HFFc6 (cell line): ENCODE data around the gene MSANTD1. TPM values are rescaled to one million over a fixed set of nuclear protein-coding genes. Genes with fewer than 3 reads are reported as not detected.

Source experiments
- DNase-seq: peaks from one replicate; pipeline ENCODE4 v3.0.0-alpha.2; 2018
- H3K27ac Mint-ChIP-seq: 2 replicates; pipeline ENCODE4 v1.8.0; 2020; ENCODE audit warnings: mild to moderate bottlenecking, mixed read lengths
- H3K27me3 Mint-ChIP-seq: 2 replicates; pipeline ENCODE4 v1.8.0; 2021; ENCODE audit warnings: mild to moderate bottlenecking, moderate library complexity, mixed read lengths; ENCODE audit not compliant: insufficient read depth
- H3K36me3 Mint-ChIP-seq: 2 replicates; pipeline ENCODE4 v1.8.0; 2021; ENCODE audit warnings: low read depth, mixed read lengths
- H3K4me1 Mint-ChIP-seq: 2 replicates; pipeline ENCODE4 v1.8.0; 2020; ENCODE audit warnings: low read depth, mixed read lengths
- H3K4me3 Mint-ChIP-seq: 2 replicates; pipeline ENCODE4 v1.8.0; 2020; ENCODE audit warnings: mild to moderate bottlenecking, moderate library complexity, mixed read lengths
- H3K9me3 Mint-ChIP-seq: 2 replicates; pipeline ENCODE4 v1.8.0; 2020; ENCODE audit warnings: mild to moderate bottlenecking, mixed read lengths
- total RNA-seq, 6 experiments: library from RNA; stranded (reverse); fragmentation: NEBNext Ultra II Directional; extraction: Animal tissue kit (Norgen Biotek cat#: 25700); gene quantifications; 2 replicates in 1 of 6; 3 replicates in 5 of 6; pipeline ENCODE4 v1.2.3, GENCODE V29; 2021
- TF ChIP-seq, protein P1 (sequence below): fragments of 200-600 bp; sonication (generic); IDR thresholded peaks from 2 replicates; pipeline ENCODE4 v1.5.0; 2021; ENCODE audit warnings: antibody characterized with exemption, mild to moderate bottlenecking

Gene MSANTD1
- total RNA-seq, 6 experiments from 2014 or later: 0.09 to 0.35 (median 0.12) TPM

DNA sequence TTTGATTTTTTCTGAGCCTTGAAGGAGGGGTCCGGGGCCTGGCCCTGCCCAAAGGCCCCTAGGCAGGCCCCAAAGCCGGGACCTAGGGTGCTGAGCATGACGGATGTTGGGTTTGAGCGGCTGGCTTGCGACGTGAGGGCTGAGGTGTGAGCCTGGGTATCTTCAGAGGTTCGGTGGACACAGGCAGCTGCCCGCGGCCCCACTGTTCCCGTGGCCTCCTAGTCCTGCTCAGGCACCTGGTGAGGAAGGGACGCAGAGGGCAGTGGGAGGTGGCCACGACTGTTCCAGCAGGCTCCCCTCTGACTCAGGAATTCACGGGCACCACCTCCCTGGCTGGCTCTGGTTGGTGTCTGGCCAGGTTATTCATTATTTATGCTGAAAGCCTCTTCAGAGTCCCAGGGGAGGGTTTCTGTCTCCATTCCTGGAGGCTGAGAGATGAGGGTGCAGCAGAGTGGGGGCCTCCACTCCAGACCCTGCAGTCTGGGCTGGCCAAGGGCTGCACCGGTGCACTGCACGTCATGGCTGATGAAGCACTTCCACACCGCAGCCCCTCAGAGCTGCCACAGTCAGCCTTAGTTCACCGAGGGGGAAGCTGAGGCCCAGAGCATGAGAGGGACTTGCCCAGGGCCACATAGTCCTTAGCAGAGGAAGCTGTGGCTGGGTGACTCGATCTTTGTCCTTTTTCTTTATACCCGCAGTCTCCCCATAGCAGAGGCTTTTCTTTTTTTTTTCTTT, 2.2 kb downstream of the MSANTD1 start:
- TF ChIP-seq, protein P1, sequence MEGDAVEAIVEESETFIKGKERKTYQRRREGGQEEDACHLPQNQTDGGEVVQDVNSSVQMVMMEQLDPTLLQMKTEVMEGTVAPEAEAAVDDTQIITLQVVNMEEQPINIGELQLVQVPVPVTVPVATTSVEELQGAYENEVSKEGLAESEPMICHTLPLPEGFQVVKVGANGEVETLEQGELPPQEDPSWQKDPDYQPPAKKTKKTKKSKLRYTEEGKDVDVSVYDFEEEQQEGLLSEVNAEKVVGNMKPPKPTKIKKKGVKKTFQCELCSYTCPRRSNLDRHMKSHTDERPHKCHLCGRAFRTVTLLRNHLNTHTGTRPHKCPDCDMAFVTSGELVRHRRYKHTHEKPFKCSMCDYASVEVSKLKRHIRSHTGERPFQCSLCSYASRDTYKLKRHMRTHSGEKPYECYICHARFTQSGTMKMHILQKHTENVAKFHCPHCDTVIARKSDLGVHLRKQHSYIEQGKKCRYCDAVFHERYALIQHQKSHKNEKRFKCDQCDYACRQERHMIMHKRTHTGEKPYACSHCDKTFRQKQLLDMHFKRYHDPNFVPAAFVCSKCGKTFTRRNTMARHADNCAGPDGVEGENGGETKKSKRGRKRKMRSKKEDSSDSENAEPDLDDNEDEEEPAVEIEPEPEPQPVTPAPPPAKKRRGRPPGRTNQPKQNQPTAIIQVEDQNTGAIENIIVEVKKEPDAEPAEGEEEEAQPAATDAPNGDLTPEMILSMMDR: no peak
- DNase-seq: no peak
- H3K27ac Mint-ChIP-seq: no peak overlapping the region

DNA sequence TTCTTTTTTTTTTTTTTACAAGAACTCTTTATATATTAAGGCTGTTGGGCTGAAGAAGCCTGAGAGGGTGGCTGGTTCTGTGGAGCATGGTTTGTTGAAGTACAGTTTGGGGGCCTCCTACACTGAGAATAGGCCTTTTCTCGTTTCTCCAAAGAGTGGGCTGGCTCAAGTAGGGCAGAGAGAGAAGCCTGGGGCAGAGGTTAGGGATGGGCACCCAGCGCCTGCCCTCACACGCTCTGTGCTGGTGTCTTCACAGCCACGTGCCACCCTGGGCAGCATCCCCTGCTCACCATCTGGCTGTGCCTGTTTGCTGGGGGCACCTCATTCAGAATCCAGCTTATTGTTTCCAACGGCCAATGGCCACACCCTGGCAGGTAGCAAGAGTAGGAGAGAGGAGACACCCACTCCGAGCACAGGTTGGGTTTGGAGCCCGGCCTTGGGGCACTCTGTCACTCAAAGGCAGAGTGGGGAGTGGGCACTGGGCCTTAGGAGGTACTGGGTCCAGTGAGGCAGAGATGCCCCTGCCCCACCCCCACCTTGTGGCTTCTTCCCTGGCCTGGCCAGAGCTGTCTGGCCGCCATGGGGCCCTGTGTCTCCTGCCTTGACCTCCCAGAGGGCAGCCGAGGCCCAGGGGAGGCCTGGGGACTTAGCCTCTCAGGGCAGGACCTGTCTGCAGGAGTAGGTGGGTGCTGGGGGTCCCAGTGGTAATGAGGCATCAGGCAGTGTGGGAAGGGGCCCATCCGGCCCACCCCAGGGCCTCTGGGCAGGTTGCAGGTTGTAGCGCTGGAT, 2.9 kb downstream of the MSANTD1 start:
- no peak overlapping the region for H3K27ac Mint-ChIP-seq
- H3K36me3 Mint-ChIP-seq: no peaks in the 10 kb centered on the region
- no peak for DNase-seq
- H3K4me3 Mint-ChIP-seq: no peak overlapping the region
- H3K4me1 Mint-ChIP-seq: no peaks in the 10 kb centered on the region
- H3K27me3 Mint-ChIP-seq: peaks cover 1% of the 10 kb centered on the region; the same call in 1 of the 2 replicates
- TF ChIP-seq, protein P1: no peak
- H3K9me3 Mint-ChIP-seq: no peaks in the 10 kb centered on the region

More for the DNA sequence above, 2.2 kb downstream of the MSANTD1 start:
- Mint-ChIP-seq H3K27me3 (no peaks in the 10 kb centered on the region; the same call in 1 of the 2 replicates), H3K4me3 (no peak overlapping the region), H3K36me3 (no peaks in the 10 kb centered on the region), H3K4me1 (no peaks in the 10 kb centered on the region), H3K9me3 (no peaks in the 10 kb centered on the region)

DNA sequence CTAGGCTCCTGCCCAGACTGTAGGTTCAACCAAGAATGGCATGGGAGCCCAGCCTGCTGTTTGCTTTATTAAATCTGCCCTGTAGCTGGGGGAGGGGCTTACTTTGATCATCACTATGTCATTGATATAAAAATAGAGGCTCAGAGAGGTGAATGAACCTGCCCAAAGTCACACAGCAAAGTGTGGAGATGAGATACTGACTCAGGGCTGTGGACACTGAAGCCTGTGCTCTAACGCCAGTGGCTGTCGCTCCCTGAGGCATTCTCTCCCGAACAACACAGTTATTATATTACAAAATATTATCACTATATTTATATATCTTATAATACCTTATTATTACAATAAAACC, 3.5 kb downstream of the MSANTD1 start:
- H3K4me1 Mint-ChIP-seq: no peaks in the 10 kb centered on the region
- no peak overlapping the region for H3K4me3 Mint-ChIP-seq
- H3K36me3 Mint-ChIP-seq: no peaks in the 10 kb centered on the region
- H3K27ac Mint-ChIP-seq: no peak overlapping the region
- peaks cover 1% of the 10 kb centered on the region; the same call in 1 of the 2 replicates for H3K27me3 Mint-ChIP-seq
- H3K9me3 Mint-ChIP-seq: no peaks in the 10 kb centered on the region
- TF ChIP-seq, protein P1: no peak
- no peak for DNase-seq

DNA sequence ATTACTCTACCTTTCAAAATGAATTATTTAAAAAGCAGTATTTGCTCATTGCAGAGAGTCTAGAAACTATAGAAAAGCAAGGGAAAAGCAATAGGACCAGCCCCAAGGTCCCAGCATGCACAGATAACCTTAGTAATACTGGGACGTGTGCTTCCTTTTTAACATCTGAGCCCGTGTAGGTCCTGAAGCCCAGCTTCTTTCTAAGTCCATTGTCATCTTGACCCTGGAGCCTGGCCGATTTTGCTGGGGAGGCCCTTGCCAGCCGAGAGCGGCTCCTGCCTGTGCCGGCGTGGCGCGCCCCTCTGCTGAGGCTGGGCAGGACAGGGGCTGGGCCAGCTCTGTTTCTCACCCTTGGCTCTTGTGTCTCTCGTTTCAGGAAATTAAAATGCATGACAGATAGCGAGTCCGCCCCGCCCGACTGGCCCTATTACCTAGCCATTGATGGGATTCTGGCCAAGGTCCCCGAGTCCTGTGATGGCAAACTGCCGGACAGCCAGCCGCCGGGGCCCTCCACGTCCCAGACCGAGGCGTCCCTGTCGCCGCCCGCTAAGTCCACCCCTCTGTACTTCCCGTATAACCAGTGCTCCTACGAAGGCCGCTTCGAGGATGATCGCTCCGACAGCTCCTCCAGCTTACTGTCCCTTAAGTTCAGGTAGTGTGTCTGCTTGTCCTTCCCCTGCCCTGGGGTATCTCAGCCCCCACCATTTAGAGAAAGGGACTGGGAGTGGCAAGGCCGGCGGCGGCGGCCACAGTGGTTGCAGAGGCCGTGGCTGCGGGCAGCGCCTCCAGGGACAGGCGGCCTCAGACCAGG, 4.1 kb downstream of the MSANTD1 start:
- no peak for DNase-seq
- H3K36me3 Mint-ChIP-seq: no peaks in the 10 kb centered on the region
- H3K4me1 Mint-ChIP-seq: no peaks in the 10 kb centered on the region; the same call in 1 of the 2 replicates
- no peak overlapping the region for H3K4me3 Mint-ChIP-seq
- TF ChIP-seq, protein P1: no peak
- H3K27ac Mint-ChIP-seq: no peak overlapping the region
- peaks cover 1% of the 10 kb centered on the region; the same call in 1 of the 2 replicates for H3K27me3 Mint-ChIP-seq
- no peaks in the 10 kb centered on the region for H3K9me3 Mint-ChIP-seq

DNA sequence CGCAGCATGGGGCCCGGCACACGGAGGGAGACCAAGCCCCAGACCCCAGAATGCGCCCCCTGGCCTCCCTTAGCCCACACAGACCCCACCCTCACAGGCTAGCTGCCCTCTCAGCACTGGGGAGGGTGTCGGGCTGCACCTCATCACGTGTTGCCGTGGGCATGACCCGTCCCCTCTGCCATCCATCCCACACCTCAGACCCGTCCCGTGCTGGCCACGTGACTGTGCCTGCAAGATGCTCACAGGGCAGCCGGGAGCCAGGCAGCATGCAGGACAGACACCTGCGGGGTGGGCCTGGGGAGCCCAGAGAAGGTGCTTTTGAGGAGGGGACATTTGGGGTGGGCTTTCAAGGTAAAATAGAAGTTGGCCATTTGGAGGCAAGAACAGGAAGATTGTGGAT, 4.8 kb downstream of the MSANTD1 start:
- Mint-ChIP-seq H3K27me3 (peaks cover 1% of the 10 kb centered on the region), H3K4me1 (no peaks in the 10 kb centered on the region; the same call in 1 of the 2 replicates), H3K9me3 (no peaks in the 10 kb centered on the region), H3K36me3 (no peaks in the 10 kb centered on the region), H3K27ac (no peak overlapping the region), H3K4me3 (no peak overlapping the region)
- no peak for DNase-seq
- TF ChIP-seq, protein P1: no peak
